B cell (primary cell): ENCODE data around the gene ZNF804A. TPM values are rescaled to one million over a fixed set of nuclear protein-coding genes. Genes with fewer than 3 reads are reported as not detected.

Source experiments
- ATAC-seq: fragments of 200-7000 bp; cut with Tn5 transposase; one replicate; pipeline ENCODE4 v1.10.0; 2021; ENCODE audit warnings: low read depth, mild to moderate bottlenecking, moderate number of reproducible peaks, moderate library complexity
- CTCF ChIA-PET: fragments of 350-600 bp; sonication (Branson Sonifier 250); formaldehyde crosslinking; loops from one replicate; lab custom pipeline; 2021; ENCODE audit warnings: antibody characterized with exemption, inconsistent platforms; lab: Charles Lee
- POLR2A ChIA-PET: fragments of 350-600 bp; sonication (Branson Sonifier 250); formaldehyde crosslinking; loops from one replicate; lab custom pipeline; 2021; ENCODE audit warnings: antibody characterized with exemption; lab: Charles Lee
- DNase-seq: peaks from one replicate; pipeline ENCODE4 v3.0.0; 2013
- H2AFZ ChIP-seq: 2 replicates; pipeline ENCODE4 v1.6.1; 2012; ENCODE audit warnings: mild to moderate bottlenecking, low read depth, low read length; ENCODE audit not compliant: insufficient read depth, poor library complexity, severe bottlenecking
- H3K27ac ChIP-seq, 2 donors: 1 replicate in 1 of 2; 2 replicates in 1 of 2; pipeline ENCODE4 v1.5.1; 2012 to 2013; ENCODE audit warnings: low read length in 2 of 2, mild to moderate bottlenecking in 2 of 2, moderate library complexity in 1 of 2
- H3K27me3 ChIP-seq, 4 experiments: fragments of 200-600 bp in 1 of 4; sonication (generic) in 1 of 4; replicated peaks in 1 of 4; 1 replicate in 2 of 4; 2 replicates in 2 of 4; pipeline versions ENCODE4 v1.6.1 to v1.7.0; 2013 to 2016; ENCODE audit warnings: low read length in 3 of 4, mild to moderate bottlenecking in 2 of 4, mixed read lengths in 1 of 4, moderate library complexity in 1 of 4; ENCODE audit not compliant: insufficient read depth in 4 of 4, control insufficient read depth in 3 of 4; ENCODE audit errors: control extremely low read depth in 1 of 4
- H3K36me3 ChIP-seq, 2 experiments: replicated peaks in 1 of 2; 1 replicate in 1 of 2; 2 replicates in 1 of 2; pipeline versions ENCODE4 v1.6.1 to v1.7.1; 2013; ENCODE audit warnings: low read length in 1 of 2; ENCODE audit not compliant: insufficient read depth in 2 of 2, control insufficient read depth in 1 of 2; ENCODE audit errors: control extremely low read depth in 1 of 2, extremely low read depth in 1 of 2
- H3K4me1 ChIP-seq, 2 donors: fragments of 200-600 bp in 1 of 2; sonication (generic) in 1 of 2; 1 replicate in 1 of 2; 2 replicates in 1 of 2; pipeline versions ENCODE4 v1.5.1 to v1.6.1; 2013 to 2017; ENCODE audit warnings: low read length in 2 of 2; ENCODE audit not compliant: control insufficient read depth in 2 of 2, insufficient read depth in 2 of 2
- H3K4me2 ChIP-seq: replicated peaks from 2 replicates; pipeline ENCODE3; 2012; ENCODE audit warnings: mild to moderate bottlenecking, low read depth, low read length; ENCODE audit not compliant: poor library complexity, severe bottlenecking
- H3K4me3 ChIP-seq, 5 experiments: fragments of 200-600 bp in 1 of 5; sonication (generic) in 1 of 5; 1 replicate in 3 of 5; 2 replicates in 2 of 5; pipeline versions ENCODE4 v1.5.1 to v1.7.0; 2011 to 2016; ENCODE audit warnings: low read length in 4 of 5, mild to moderate bottlenecking in 4 of 5, low read depth in 2 of 5, control low read depth in 1 of 5, moderate library complexity in 1 of 5; ENCODE audit not compliant: insufficient read depth in 1 of 5; ENCODE audit errors: control extremely low read depth in 1 of 5, extremely low read depth in 1 of 5
- H3K79me2 ChIP-seq: fragments of 200-600 bp; sonication (generic); one replicate; pipeline ENCODE4 v1.6.0; 2016; ENCODE audit warnings: low read length; ENCODE audit not compliant: control insufficient read depth, insufficient read depth
- H3K9ac ChIP-seq: fragments of 200-600 bp; sonication (generic); 2 replicates; pipeline ENCODE4 v1.6.1; 2017; ENCODE audit warnings: mild to moderate bottlenecking, low read length, moderate library complexity
- H3K9me3 ChIP-seq, 3 donors: one replicate each; pipeline versions ENCODE4 v1.6.1 to v1.7.1; 2013; ENCODE audit warnings: low read length in 2 of 3; ENCODE audit not compliant: control insufficient read depth in 2 of 3, insufficient read depth in 1 of 3; ENCODE audit errors: control extremely low read depth in 1 of 3
- H4K20me1 ChIP-seq: 2 replicates; pipeline ENCODE4 v1.6.0; 2012; ENCODE audit warnings: mild to moderate bottlenecking, low read length; ENCODE audit not compliant: insufficient read depth, control insufficient read depth, poor library complexity, severe bottlenecking
- H3K27ac Mint-ChIP-seq: one replicate; pipeline ENCODE4 v1.8.0; 2021; ENCODE audit warnings: mixed read lengths
- H3K27me3 Mint-ChIP-seq: one replicate; pipeline ENCODE4 v1.8.0; 2021; ENCODE audit warnings: mixed read lengths
- H3K4me1 Mint-ChIP-seq: one replicate; pipeline ENCODE4 v1.8.0; 2021; ENCODE audit warnings: mixed read lengths
- H3K4me3 Mint-ChIP-seq: one replicate; pipeline ENCODE4 v1.8.0; 2021; ENCODE audit warnings: mixed read lengths
- H3K9me3 Mint-ChIP-seq: one replicate; pipeline ENCODE4 v1.8.0; 2022; ENCODE audit warnings: mixed read lengths; ENCODE audit not compliant: insufficient read depth
- CTCF ChIP-seq: fragments of 200-600 bp; IDR thresholded peaks from one replicate; pipeline ENCODE4 v1.8.0; 2022; ENCODE audit warnings: antibody characterized with exemption, mild to moderate bottlenecking
- EZH2 ChIP-seq: IDR thresholded peaks from 2 replicates; pipeline ENCODE4 v1.6.1; 2012; ENCODE audit warnings: borderline replicate concordance, low read depth, mild to moderate bottlenecking, moderate library complexity, low read length; ENCODE audit not compliant: insufficient read depth, poor library complexity, severe bottlenecking
- WGBS: methylation state at CpG from one replicate; pipeline ENCODE4 v1.1.5; 2013; ENCODE audit warnings: missing lambda C conversion rate; ENCODE audit not compliant: insufficient coverage; 5-methylcytosine and 5-hydroxymethylcytosine counted together
- intact Hi-C: fragments of 100-400 bp; cut with micrococcal nuclease; formaldehyde crosslinking; loops from one replicate; pipeline ENCODE4 v1.10.0; 2022
- polyA plus RNA-seq: library from polyadenylated mRNA; depleted of rRNA; stranded (reverse); fragments of >200 nt; gene quantifications from 2 replicates; pipeline ENCODE4 v1.2.3, GENCODE V29; 2012
- total RNA-seq, 2 donors: library from RNA; stranded (reverse); fragments of 120-200 nt in 1 of 2; gene quantifications; 1 replicate in 1 of 2; 2 replicates in 1 of 2; pipeline versions ENCODE4 v1.2.3 to v1.2.4, GENCODE V29; 2013 to 2022

ZNF804A gene
- total and polyA plus RNA-seq, 2 donors (not counting 1 experiment from before 2014, with no cell fraction given), result 1.2 to 2.4 TPM

- no peaks in the 10 kb centered on the region for H4K20me1 ChIP-seq
- H3K79me2 ChIP-seq, result no peaks in the 10 kb centered on the region
- DNase-seq, result no peak
- TF ChIP-seq EZH2, result no peak
- no peaks in the 10 kb centered on the region for H3K27me3 ChIP-seq
- no peaks in the 10 kb centered on the region for H3K4me1 ChIP-seq
- H3K9me3 Mint-ChIP-seq, result no peaks in the 10 kb centered on the region
- H3K9me3 ChIP-seq, result peaks cover 0 to 5% (median 0%) of the 10 kb centered on the region in 3 donors
- ChIA-PET CTCF (no interaction called here), POLR2A (no interaction called here)
- no peak overlapping the region for H2AFZ ChIP-seq
- intact Hi-C loops, result no loop called here
- H3K36me3 ChIP-seq, result no peaks in the 10 kb centered on the region
- no peaks in the 10 kb centered on the region for H3K27me3 Mint-ChIP-seq
- ATAC-seq, result no peak
- H3K9ac ChIP-seq, result no peak overlapping the region
- no peak overlapping the region for H3K27ac Mint-ChIP-seq
- H3K4me2 ChIP-seq, result no peak overlapping the region
- H3K4me1 Mint-ChIP-seq, result no peaks in the 10 kb centered on the region
- H3K4me3 Mint-ChIP-seq, result no peak overlapping the region
- no peak overlapping the region for H3K27ac ChIP-seq
- no peak overlapping the region for H3K4me3 ChIP-seq
Measured at GRCh38 chr2:184945824-184946223, 347.5 kb downstream of the ZNF804A start.

- H3K4me2 ChIP-seq, result no peak overlapping the region
- H3K9me3 ChIP-seq, result no peaks in the 10 kb centered on the region
- no peaks in the 10 kb centered on the region for H3K36me3 ChIP-seq
- ChIA-PET POLR2A (no interaction called here), CTCF (no interaction called here)
- Mint-ChIP-seq H3K27ac (no peak overlapping the region), H3K4me3 (no peak overlapping the region), H3K9me3 (no peaks in the 10 kb centered on the region), H3K27me3 (no peaks in the 10 kb centered on the region), H3K4me1 (no peaks in the 10 kb centered on the region)
- no peak overlapping the region for H3K27ac ChIP-seq
- no peaks in the 10 kb centered on the region for H4K20me1 ChIP-seq
- TF ChIP-seq EZH2 (no peak), CTCF (no peak)
- DNase-seq (no peak), ATAC-seq (no peak)
- intact Hi-C loops, result no loop called here
- H2AFZ ChIP-seq, result no peak overlapping the region
- H3K4me3 ChIP-seq, result no peak overlapping the region
- H3K79me2 ChIP-seq, result no peaks in the 10 kb centered on the region
- no CpG with 5 or more reads among the region's 3 CpGs for WGBS
- H3K27me3 ChIP-seq, result no peaks in the 10 kb centered on the region
- H3K4me1 ChIP-seq, result no peaks in the 10 kb centered on the region
- H3K9ac ChIP-seq, result no peak overlapping the region
Measured at GRCh38 chr2:184956856-184957255, 358.5 kb downstream of the ZNF804A start.
